Measurements from ENCODE around the gene CENPX. TPM values are rescaled to one million over a fixed set of nuclear protein-coding genes. Genes with fewer than 3 reads are reported as not detected.

Gene CENPX
- total and polyA plus RNA-seq, 2 of the 13 experiments (the other 11 are each of a cell fraction or from before 2014, with no cell fraction given): 92.7 to 170 TPM

GRCh38 chr17:81992306-81993102 is 30.2 kb downstream of the CENPX start (continued):
- TF ChIP-seq, protein P1, sequence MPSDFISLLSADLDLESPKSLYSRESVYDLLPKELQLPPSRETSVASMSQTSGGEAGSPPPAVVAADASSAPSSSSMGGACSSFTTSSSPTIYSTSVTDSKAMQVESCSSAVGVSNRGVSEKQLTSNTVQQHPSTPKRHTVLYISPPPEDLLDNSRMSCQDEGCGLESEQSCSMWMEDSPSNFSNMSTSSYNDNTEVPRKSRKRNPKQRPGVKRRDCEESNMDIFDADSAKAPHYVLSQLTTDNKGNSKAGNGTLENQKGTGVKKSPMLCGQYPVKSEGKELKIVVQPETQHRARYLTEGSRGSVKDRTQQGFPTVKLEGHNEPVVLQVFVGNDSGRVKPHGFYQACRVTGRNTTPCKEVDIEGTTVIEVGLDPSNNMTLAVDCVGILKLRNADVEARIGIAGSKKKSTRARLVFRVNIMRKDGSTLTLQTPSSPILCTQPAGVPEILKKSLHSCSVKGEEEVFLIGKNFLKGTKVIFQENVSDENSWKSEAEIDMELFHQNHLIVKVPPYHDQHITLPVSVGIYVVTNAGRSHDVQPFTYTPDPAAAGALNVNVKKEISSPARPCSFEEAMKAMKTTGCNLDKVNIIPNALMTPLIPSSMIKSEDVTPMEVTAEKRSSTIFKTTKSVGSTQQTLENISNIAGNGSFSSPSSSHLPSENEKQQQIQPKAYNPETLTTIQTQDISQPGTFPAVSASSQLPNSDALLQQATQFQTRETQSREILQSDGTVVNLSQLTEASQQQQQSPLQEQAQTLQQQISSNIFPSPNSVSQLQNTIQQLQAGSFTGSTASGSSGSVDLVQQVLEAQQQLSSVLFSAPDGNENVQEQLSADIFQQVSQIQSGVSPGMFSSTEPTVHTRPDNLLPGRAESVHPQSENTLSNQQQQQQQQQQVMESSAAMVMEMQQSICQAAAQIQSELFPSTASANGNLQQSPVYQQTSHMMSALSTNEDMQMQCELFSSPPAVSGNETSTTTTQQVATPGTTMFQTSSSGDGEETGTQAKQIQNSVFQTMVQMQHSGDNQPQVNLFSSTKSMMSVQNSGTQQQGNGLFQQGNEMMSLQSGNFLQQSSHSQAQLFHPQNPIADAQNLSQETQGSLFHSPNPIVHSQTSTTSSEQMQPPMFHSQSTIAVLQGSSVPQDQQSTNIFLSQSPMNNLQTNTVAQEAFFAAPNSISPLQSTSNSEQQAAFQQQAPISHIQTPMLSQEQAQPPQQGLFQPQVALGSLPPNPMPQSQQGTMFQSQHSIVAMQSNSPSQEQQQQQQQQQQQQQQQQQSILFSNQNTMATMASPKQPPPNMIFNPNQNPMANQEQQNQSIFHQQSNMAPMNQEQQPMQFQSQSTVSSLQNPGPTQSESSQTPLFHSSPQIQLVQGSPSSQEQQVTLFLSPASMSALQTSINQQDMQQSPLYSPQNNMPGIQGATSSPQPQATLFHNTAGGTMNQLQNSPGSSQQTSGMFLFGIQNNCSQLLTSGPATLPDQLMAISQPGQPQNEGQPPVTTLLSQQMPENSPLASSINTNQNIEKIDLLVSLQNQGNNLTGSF (CRISPR knock-in tag; IDR thresholded peaks at IDR 0.05): peak; percentile 96
- TF ChIP-seq MTF1 (CRISPR knock-in tag; IDR thresholded peaks at IDR 0.05) (no peak; the same call in none of the 2 replicates), YEATS2 (CRISPR knock-in tag; IDR thresholded peaks at IDR 0.05; ENCODE audit: borderline replicate concordance) (peak; percentile 51; the same call in 1 of the 2 replicates), SP2 (CRISPR knock-in tag; IDR thresholded peaks at IDR 0.05) (peak; percentile 68; the same call in 1 of the 2 replicates), BORCS8-MEF2B (CRISPR knock-in tag; IDR thresholded peaks at IDR 0.05) (peak; percentile 97), NBN (conservative IDR thresholded peaks at IDR 0.05) (no peak), SRY (CRISPR knock-in tag; IDR thresholded peaks at IDR 0.05) (peak; percentile 97), GTF3A (CRISPR knock-in tag; conservative IDR thresholded peaks at IDR 0.05) (no peak), NFE2L2 (IDR thresholded peaks at IDR 0.05; ENCODE audit: low read length) (no peak), MAZ (IDR thresholded peaks at IDR 0.05; ENCODE audit: borderline replicate concordance, low read depth, low read length) (no peak), MAZ (CRISPR knock-in tag; IDR thresholded peaks at IDR 0.05; ENCODE audit: low read depth) (peak; percentile 75; the same call in 1 of the 2 replicates), ZNF337 (CRISPR knock-in tag; IDR thresholded peaks at IDR 0.05; ENCODE audit: borderline replicate concordance, low read depth) (peak; percentile 90; the same call in 1 of the 2 replicates), TCF12 (IDR thresholded peaks at IDR 0.05) (no peak), TCF12 (CRISPR knock-in tag; IDR thresholded peaks at IDR 0.05) (peak; percentile 47; the same call in 1 of the 2 replicates), MBD4 (IDR thresholded peaks at IDR 0.05; ENCODE audit: borderline replicate concordance, low read length) (no peak)
- TF ChIP-seq, protein P2, sequence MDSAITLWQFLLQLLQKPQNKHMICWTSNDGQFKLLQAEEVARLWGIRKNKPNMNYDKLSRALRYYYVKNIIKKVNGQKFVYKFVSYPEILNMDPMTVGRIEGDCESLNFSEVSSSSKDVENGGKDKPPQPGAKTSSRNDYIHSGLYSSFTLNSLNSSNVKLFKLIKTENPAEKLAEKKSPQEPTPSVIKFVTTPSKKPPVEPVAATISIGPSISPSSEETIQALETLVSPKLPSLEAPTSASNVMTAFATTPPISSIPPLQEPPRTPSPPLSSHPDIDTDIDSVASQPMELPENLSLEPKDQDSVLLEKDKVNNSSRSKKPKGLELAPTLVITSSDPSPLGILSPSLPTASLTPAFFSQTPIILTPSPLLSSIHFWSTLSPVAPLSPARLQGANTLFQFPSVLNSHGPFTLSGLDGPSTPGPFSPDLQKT (CRISPR knock-in tag; IDR thresholded peaks at IDR 0.05; ENCODE audit: borderline replicate concordance): peak; percentile 19; the same call in 1 of the 2 replicates
- TF ChIP-seq, protein P3, sequence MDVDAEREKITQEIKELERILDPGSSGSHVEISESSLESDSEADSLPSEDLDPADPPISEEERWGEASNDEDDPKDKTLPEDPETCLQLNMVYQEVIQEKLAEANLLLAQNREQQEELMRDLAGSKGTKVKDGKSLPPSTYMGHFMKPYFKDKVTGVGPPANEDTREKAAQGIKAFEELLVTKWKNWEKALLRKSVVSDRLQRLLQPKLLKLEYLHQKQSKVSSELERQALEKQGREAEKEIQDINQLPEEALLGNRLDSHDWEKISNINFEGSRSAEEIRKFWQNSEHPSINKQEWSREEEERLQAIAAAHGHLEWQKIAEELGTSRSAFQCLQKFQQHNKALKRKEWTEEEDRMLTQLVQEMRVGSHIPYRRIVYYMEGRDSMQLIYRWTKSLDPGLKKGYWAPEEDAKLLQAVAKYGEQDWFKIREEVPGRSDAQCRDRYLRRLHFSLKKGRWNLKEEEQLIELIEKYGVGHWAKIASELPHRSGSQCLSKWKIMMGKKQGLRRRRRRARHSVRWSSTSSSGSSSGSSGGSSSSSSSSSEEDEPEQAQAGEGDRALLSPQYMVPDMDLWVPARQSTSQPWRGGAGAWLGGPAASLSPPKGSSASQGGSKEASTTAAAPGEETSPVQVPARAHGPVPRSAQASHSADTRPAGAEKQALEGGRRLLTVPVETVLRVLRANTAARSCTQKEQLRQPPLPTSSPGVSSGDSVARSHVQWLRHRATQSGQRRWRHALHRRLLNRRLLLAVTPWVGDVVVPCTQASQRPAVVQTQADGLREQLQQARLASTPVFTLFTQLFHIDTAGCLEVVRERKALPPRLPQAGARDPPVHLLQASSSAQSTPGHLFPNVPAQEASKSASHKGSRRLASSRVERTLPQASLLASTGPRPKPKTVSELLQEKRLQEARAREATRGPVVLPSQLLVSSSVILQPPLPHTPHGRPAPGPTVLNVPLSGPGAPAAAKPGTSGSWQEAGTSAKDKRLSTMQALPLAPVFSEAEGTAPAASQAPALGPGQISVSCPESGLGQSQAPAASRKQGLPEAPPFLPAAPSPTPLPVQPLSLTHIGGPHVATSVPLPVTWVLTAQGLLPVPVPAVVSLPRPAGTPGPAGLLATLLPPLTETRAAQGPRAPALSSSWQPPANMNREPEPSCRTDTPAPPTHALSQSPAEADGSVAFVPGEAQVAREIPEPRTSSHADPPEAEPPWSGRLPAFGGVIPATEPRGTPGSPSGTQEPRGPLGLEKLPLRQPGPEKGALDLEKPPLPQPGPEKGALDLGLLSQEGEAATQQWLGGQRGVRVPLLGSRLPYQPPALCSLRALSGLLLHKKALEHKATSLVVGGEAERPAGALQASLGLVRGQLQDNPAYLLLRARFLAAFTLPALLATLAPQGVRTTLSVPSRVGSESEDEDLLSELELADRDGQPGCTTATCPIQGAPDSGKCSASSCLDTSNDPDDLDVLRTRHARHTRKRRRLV (CRISPR knock-in tag; IDR thresholded peaks at IDR 0.05): peak; percentile 85

Data from HepG2 (cell line).